ENCODE data around the gene TMEM35A.

DNA sequence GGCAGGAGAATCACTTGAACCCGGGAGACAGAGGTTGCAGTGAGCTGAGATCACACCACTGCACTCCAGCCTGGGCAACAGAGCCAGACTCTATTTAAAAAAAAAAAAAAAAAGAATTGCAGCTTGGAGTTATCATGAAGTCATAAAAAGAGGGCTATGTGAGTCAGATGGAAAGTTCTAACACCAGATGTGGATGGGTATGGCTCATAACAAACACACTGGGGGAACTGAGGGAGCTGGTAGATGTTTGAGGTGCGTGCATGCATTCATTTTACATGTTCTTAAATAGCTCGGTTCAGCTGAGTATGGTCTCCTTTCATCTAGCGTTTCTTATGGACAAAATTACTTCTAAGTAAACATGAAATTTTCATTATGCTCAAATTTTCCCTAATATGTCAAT is 38.5 kb upstream of the TMEM35A start:
- TF ChIP-seq, protein P1, sequence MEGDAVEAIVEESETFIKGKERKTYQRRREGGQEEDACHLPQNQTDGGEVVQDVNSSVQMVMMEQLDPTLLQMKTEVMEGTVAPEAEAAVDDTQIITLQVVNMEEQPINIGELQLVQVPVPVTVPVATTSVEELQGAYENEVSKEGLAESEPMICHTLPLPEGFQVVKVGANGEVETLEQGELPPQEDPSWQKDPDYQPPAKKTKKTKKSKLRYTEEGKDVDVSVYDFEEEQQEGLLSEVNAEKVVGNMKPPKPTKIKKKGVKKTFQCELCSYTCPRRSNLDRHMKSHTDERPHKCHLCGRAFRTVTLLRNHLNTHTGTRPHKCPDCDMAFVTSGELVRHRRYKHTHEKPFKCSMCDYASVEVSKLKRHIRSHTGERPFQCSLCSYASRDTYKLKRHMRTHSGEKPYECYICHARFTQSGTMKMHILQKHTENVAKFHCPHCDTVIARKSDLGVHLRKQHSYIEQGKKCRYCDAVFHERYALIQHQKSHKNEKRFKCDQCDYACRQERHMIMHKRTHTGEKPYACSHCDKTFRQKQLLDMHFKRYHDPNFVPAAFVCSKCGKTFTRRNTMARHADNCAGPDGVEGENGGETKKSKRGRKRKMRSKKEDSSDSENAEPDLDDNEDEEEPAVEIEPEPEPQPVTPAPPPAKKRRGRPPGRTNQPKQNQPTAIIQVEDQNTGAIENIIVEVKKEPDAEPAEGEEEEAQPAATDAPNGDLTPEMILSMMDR (conservative IDR thresholded peaks at IDR 0.05) = no peak
- no peak for TF ChIP-seq EZH2 (IDR thresholded peaks at IDR 0.05; ENCODE audit: low read depth)
